ENCODE data around the gene NEK9.

The NEK9 gene

DNA sequence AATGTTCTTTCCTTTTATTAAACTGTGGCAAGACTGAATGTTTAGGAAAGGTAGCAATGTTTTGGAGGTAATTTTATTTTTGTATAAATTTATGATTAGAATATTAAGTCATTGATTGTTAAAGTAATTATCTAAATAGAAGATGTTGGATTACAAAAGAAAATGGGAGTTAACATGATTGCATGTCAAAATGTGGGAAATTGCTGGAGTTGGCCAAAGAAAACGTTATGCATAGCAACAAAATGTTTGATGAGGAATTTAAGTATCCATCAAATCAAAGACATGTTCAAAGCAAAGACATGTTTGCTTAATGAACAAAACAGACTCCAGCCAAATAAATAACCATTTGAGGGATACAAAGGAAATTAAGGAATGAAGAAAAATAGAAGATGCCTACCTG lies 72.4 kb downstream of the NEK9 start:
- H3K27me3 Mint-ChIP-seq: peaks cover 4% of the 10 kb centered on the region
- DNase-seq (no peak), ATAC-seq (no peak)
- H3K9me3 Mint-ChIP-seq: no peaks in the 10 kb centered on the region
- peaks cover 47% of the 10 kb centered on the region for H3K36me3 Mint-ChIP-seq (ENCODE audit: low read depth)
- peaks cover 31% of the 10 kb centered on the region for H3K4me1 Mint-ChIP-seq
- no peak overlapping the region for H3K27ac Mint-ChIP-seq
- H3K4me3 Mint-ChIP-seq: no peak overlapping the region

GRCh38 chr14:75053396-75054291 lies 73.2 kb downstream of the NEK9 start:
- Mint-ChIP-seq H3K27ac (no peak overlapping the region), H3K36me3 (ENCODE audit: low read depth) (peaks cover 50% of the 10 kb centered on the region), H3K9me3 (no peaks in the 10 kb centered on the region), H3K4me3 (no peak overlapping the region), H3K27me3 (peaks cover 4% of the 10 kb centered on the region), H3K4me1 (peaks cover 33% of the 10 kb centered on the region)
- DNase-seq: no peak
- ATAC-seq: no peak

DNA sequence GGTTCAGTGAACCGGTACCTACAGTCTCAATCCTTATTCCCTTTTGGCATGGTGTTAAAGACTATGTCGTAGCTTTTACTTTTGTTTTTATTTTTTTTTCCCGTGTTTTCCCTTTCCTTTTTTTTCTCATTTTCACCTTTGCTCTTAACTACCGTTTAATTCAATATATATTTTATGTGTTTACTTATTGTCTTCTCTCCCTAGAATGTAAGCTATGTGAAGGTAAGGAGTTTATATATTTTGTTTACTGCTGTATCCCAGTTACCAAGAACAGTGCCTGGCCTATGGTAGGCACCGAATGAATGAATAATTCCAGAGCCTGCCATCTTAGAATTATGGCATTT lies 75.3 kb downstream of the NEK9 start:
- DNase-seq (no peak), ATAC-seq (no peak)
- peak overlapping the region; percentile 87 for H3K4me3 Mint-ChIP-seq
- H3K4me1 Mint-ChIP-seq: peaks cover 50% of the 10 kb centered on the region
- H3K9me3 Mint-ChIP-seq: no peaks in the 10 kb centered on the region
- H3K27me3 Mint-ChIP-seq: peaks cover 4% of the 10 kb centered on the region
- peak overlapping the region; percentile 93 for H3K27ac Mint-ChIP-seq
- H3K36me3 Mint-ChIP-seq (ENCODE audit: low read depth): peaks cover 56% of the 10 kb centered on the region

GRCh38 chr14:75050852-75051555 lies 75.8 kb downstream of the NEK9 start, which contains the start of gene MLH3:
TSS of gene MLH3 (minus strand) at chr14:75051467. CDS start at chr14:75049655, 1,812 bp downstream.
- Mint-ChIP-seq H3K9me3 (no peaks in the 10 kb centered on the region), H3K36me3 (ENCODE audit: low read depth) (peaks cover 56% of the 10 kb centered on the region), H3K27ac (peak within 1 kb of the TSS; percentile 93), H3K4me3 (peak within 1 kb of the TSS; percentile 87), H3K4me1 (peaks cover 53% of the 10 kb centered on the region), H3K27me3 (peaks cover 4% of the 10 kb centered on the region)
- DNase-seq (peak; percentile 82), ATAC-seq (peak; percentile 64)

GRCh38 chr14:75049731-75050201 lies 77.1 kb downstream of the NEK9 start:
- H3K9me3 Mint-ChIP-seq: no peaks in the 10 kb centered on the region
- peak overlapping the region; percentile 36 for H3K27ac Mint-ChIP-seq
- H3K4me3 Mint-ChIP-seq: peak overlapping the region; percentile 87
- H3K36me3 Mint-ChIP-seq (ENCODE audit: low read depth): peaks cover 50% of the 10 kb centered on the region
- no peak for ATAC-seq
- H3K27me3 Mint-ChIP-seq: peaks cover 4% of the 10 kb centered on the region
- no peak for DNase-seq
- H3K4me1 Mint-ChIP-seq: peaks cover 61% of the 10 kb centered on the region

DNA sequence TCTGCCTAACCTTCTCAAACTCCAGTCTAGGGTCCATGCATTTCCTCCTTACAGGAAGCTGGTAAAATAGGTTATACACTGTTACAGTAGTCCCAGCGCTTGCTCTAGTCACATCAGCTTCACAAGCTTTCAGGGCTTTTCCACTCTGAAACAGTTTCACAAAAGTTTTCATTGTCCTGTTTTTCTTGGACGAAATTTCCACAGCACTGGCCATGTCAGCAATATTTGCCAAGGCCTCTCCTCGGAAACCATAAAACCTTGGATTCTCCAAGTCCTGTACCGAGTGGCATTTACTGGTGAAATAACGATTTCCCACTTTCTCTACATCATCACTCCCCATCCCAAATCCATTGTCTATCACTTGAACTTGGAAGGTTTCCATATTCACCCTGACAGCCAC lies 77.7 kb downstream of the NEK9 start:
- H3K36me3 Mint-ChIP-seq (ENCODE audit: low read depth): peaks cover 48% of the 10 kb centered on the region
- ATAC-seq (no peak), DNase-seq (no peak)
- H3K27me3 Mint-ChIP-seq: peaks cover 4% of the 10 kb centered on the region
- H3K27ac Mint-ChIP-seq: no peak overlapping the region
- H3K4me3 Mint-ChIP-seq: no peak overlapping the region
- no peaks in the 10 kb centered on the region for H3K9me3 Mint-ChIP-seq
- peaks cover 66% of the 10 kb centered on the region for H3K4me1 Mint-ChIP-seq

DNA sequence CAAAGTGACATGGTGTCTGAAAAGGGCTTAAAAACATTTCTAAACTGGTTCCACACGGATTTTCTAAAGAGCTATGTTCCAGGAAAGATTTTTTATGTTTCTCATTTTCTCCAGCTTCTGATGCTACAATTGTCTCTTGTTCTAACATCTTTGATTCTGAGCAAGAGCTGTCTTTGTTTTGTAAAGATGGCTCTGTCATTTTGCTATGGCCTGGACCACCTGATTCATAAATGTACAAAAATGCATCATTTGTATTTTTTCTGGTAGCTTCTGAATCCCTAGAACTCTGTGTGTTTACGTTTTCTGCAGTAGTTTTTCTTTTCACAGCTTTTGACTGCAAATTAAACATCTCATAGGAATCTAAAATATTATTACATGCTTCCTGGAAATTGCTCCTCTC lies 78.7 kb downstream of the NEK9 start:
- DNase-seq (no peak), ATAC-seq (no peak)
- no peak overlapping the region for H3K27ac Mint-ChIP-seq
- H3K9me3 Mint-ChIP-seq: no peaks in the 10 kb centered on the region
- peaks cover 43% of the 10 kb centered on the region for H3K36me3 Mint-ChIP-seq (ENCODE audit: low read depth)
- H3K27me3 Mint-ChIP-seq: peaks cover 4% of the 10 kb centered on the region
- H3K4me3 Mint-ChIP-seq: no peak overlapping the region
- peaks cover 64% of the 10 kb centered on the region for H3K4me1 Mint-ChIP-seq

- no peak for ATAC-seq
- peaks cover 42% of the 10 kb centered on the region for H3K36me3 Mint-ChIP-seq (ENCODE audit: low read depth)
- H3K4me3 Mint-ChIP-seq: no peak overlapping the region
- H3K27ac Mint-ChIP-seq: no peak overlapping the region
- no peak for DNase-seq
- peaks cover 58% of the 10 kb centered on the region for H3K4me1 Mint-ChIP-seq
- no peaks in the 10 kb centered on the region for H3K9me3 Mint-ChIP-seq
- H3K27me3 Mint-ChIP-seq: peaks cover 4% of the 10 kb centered on the region
These were observed 79.3 kb downstream of the NEK9 start for GRCh38 chr14:75047506-75047905.

DNA sequence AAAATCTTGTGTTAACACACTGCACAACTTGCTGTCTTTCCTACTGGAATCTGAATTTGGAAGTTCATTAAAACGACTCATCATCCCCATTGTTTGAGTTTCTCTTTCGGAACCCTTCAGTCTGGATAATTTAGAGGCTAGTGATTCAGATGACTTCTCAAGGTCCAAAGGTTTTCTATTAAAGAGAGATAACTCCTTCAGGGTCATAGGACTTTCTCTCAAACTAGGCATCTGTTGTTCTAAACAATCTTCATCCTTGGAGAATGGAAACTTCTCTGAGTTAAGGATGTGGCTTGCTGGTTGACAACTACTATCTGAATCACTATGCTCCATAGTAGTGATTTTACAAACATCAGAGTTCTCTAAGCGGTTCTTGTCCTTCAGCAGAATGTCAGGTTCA lies 79.9 kb downstream of the NEK9 start:
- H3K36me3 Mint-ChIP-seq (ENCODE audit: low read depth): peaks cover 47% of the 10 kb centered on the region

GRCh38 chr14:75046275-75046674 lies 80.6 kb downstream of the NEK9 start:
- H3K4me3 Mint-ChIP-seq: no peak overlapping the region
- H3K36me3 Mint-ChIP-seq (ENCODE audit: low read depth): peaks cover 45% of the 10 kb centered on the region
- H3K4me1 Mint-ChIP-seq: peaks cover 54% of the 10 kb centered on the region
- no peak for DNase-seq
- no peak for ATAC-seq
- H3K27ac Mint-ChIP-seq: no peak overlapping the region
- no peaks in the 10 kb centered on the region for H3K9me3 Mint-ChIP-seq
- H3K27me3 Mint-ChIP-seq: peaks cover under 1% of the 10 kb centered on the region

More for the DNA sequence above, 79.9 kb downstream of the NEK9 start:
- no peak for DNase-seq
- Mint-ChIP-seq H3K9me3 (no peaks in the 10 kb centered on the region), H3K27me3 (peaks cover 4% of the 10 kb centered on the region), H3K4me1 (peaks cover 58% of the 10 kb centered on the region), H3K27ac (no peak overlapping the region), H3K4me3 (no peak overlapping the region)
- peak; percentile 72 for ATAC-seq

GRCh38 chr14:75044752-75045151 lies 82.1 kb downstream of the NEK9 start:
- H3K4me1 Mint-ChIP-seq: peaks cover 43% of the 10 kb centered on the region
- H3K9me3 Mint-ChIP-seq: no peaks in the 10 kb centered on the region
- ATAC-seq (no peak), DNase-seq (no peak)
- no peak overlapping the region for H3K4me3 Mint-ChIP-seq
- peaks cover 47% of the 10 kb centered on the region for H3K36me3 Mint-ChIP-seq (ENCODE audit: low read depth)
- no peak overlapping the region for H3K27ac Mint-ChIP-seq
- H3K27me3 Mint-ChIP-seq: no peaks in the 10 kb centered on the region

- ATAC-seq (no peak), DNase-seq (no peak)
- peaks cover 42% of the 10 kb centered on the region for H3K36me3 Mint-ChIP-seq (ENCODE audit: low read depth)
- peaks cover 38% of the 10 kb centered on the region for H3K4me1 Mint-ChIP-seq
- no peak overlapping the region for H3K4me3 Mint-ChIP-seq
- no peak overlapping the region for H3K27ac Mint-ChIP-seq
- H3K27me3 Mint-ChIP-seq: no peaks in the 10 kb centered on the region
- H3K9me3 Mint-ChIP-seq: no peaks in the 10 kb centered on the region
These were observed 82.5 kb downstream of the NEK9 start for GRCh38 chr14:75044322-75044721.

- Mint-ChIP-seq H3K9me3 (no peaks in the 10 kb centered on the region), H3K36me3 (ENCODE audit: low read depth) (peaks cover 37% of the 10 kb centered on the region), H3K4me3 (no peak overlapping the region), H3K4me1 (peaks cover 26% of the 10 kb centered on the region), H3K27ac (no peak overlapping the region), H3K27me3 (no peaks in the 10 kb centered on the region)
- no peak for DNase-seq
- no peak for ATAC-seq
These were observed 84.8 kb downstream of the NEK9 start for GRCh38 chr14:75042035-75042434.

- no peak overlapping the region for H3K27ac Mint-ChIP-seq
- no peaks in the 10 kb centered on the region for H3K9me3 Mint-ChIP-seq
- peaks cover 22% of the 10 kb centered on the region for H3K4me1 Mint-ChIP-seq
- H3K4me3 Mint-ChIP-seq: no peak overlapping the region
- ATAC-seq (no peak), DNase-seq (no peak)
- no peaks in the 10 kb centered on the region for H3K27me3 Mint-ChIP-seq
- peaks cover 37% of the 10 kb centered on the region for H3K36me3 Mint-ChIP-seq (ENCODE audit: low read depth)
These were observed 85.2 kb downstream of the NEK9 start for GRCh38 chr14:75041613-75042012.

DNA sequence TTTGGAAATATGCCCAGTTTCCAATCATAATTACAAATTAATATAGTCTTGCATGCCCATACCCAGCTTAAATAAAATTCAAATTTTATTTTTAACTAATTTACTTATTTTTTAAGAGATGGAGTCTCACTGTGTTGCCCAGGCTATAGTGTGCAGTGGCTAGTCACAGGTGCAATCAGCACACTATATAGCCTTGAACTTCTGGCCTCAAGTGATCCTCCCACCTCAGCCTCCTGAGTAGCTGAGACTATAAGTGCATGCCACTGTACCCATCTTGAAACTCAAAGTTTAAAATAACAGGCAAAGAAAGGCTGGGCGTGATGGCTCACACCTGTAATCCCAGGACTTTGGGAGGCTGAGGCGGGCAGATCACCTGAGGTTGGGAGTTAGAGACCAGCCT lies 85.9 kb downstream of the NEK9 start:
- Mint-ChIP-seq H3K27me3 (no peaks in the 10 kb centered on the region), H3K4me3 (no peak overlapping the region), H3K36me3 (ENCODE audit: low read depth) (peaks cover 35% of the 10 kb centered on the region)

More for the DNA sequence above, 85.9 kb downstream of the NEK9 start:
- peaks cover 16% of the 10 kb centered on the region for H3K4me1 Mint-ChIP-seq
- H3K9me3 Mint-ChIP-seq: no peaks in the 10 kb centered on the region
- DNase-seq (no peak), ATAC-seq (no peak)
- H3K27ac Mint-ChIP-seq: no peak overlapping the region
